GM19238 (cell line): ENCODE measurements around the gene NFIB.

Experiments
- DNase-seq: peaks from one replicate; pipeline ENCODE4 v3.0.0; 2011; ENCODE audit warnings: low spot score; ENCODE audit not compliant: insufficient read length

The NFIB gene

GRCh38 chr9:14307989-14308852 is 5.7 kb downstream of the NFIB start:
- no peak for DNase-seq

- no peak for DNase-seq
These were observed 7.0 kb downstream of the NFIB start for GRCh38 chr9:14306672-14307660.

- no peak for DNase-seq
These were observed 7.8 kb downstream of the NFIB start for GRCh38 chr9:14306188-14306587.

- no peak for DNase-seq
These were observed 9.7 kb downstream of the NFIB start for GRCh38 chr9:14304259-14304658.

GRCh38 chr9:14303521-14303920 is 10.4 kb downstream of the NFIB start:
- no peak for DNase-seq

- no peak for DNase-seq
These were observed 10.8 kb downstream of the NFIB start for GRCh38 chr9:14303100-14303499.

- DNase-seq = no peak
These were observed 11.5 kb downstream of the NFIB start for GRCh38 chr9:14302405-14302804.

GRCh38 chr9:14301583-14302021 is 12.3 kb downstream of the NFIB start:
- no peak for DNase-seq

GRCh38 chr9:14301006-14301405 is 12.9 kb downstream of the NFIB start:
- no peak for DNase-seq

GRCh38 chr9:14300588-14300987 is 13.4 kb downstream of the NFIB start:
- no peak for DNase-seq

- DNase-seq = no peak
These were observed 13.9 kb downstream of the NFIB start for GRCh38 chr9:14300040-14300439.

GRCh38 chr9:14298601-14299022 is 15.3 kb downstream of the NFIB start:
- no peak for DNase-seq

GRCh38 chr9:14296495-14297113 is 17.3 kb downstream of the NFIB start:
- DNase-seq = no peak

- no peak for DNase-seq
These were observed 19.3 kb downstream of the NFIB start for GRCh38 chr9:14294659-14295058.

GRCh38 chr9:14293801-14294200 is 20.1 kb downstream of the NFIB start:
- no peak for DNase-seq

- DNase-seq = no peak
These were observed 21.7 kb downstream of the NFIB start for GRCh38 chr9:14292181-14292739.

GRCh38 chr9:14289916-14290315 is 24.0 kb downstream of the NFIB start:
- DNase-seq = no peak

GRCh38 chr9:14288433-14288832 is 25.5 kb downstream of the NFIB start:
- no peak for DNase-seq

GRCh38 chr9:14286121-14286520 is 27.8 kb downstream of the NFIB start:
- no peak for DNase-seq

GRCh38 chr9:14283276-14283675 is 30.7 kb downstream of the NFIB start:
- DNase-seq = no peak

GRCh38 chr9:14281876-14282275 is 32.1 kb downstream of the NFIB start:
- DNase-seq = no peak
